HG03066 (cell line): ENCODE results near the gene SKAP1.
"Not testable (repeated sequence)": the region's sequence is repeated elsewhere in the genome, so short reads cannot be mapped to it uniquely, and the experiment has no call there.

ENCODE experiments used
- ATAC-seq: cut with Tn5 transposase; IDR thresholded peaks from one replicate; pipeline ENCODE4 v1.9.1; 2021; ENCODE audit warnings: low read depth; ENCODE audit not compliant: unreplicated experiment

SKAP1 gene

GRCh38 chr17:48294806-48295361 is 135.1 kb downstream of the SKAP1 start:
- peak; percentile 33 for ATAC-seq

DNA sequence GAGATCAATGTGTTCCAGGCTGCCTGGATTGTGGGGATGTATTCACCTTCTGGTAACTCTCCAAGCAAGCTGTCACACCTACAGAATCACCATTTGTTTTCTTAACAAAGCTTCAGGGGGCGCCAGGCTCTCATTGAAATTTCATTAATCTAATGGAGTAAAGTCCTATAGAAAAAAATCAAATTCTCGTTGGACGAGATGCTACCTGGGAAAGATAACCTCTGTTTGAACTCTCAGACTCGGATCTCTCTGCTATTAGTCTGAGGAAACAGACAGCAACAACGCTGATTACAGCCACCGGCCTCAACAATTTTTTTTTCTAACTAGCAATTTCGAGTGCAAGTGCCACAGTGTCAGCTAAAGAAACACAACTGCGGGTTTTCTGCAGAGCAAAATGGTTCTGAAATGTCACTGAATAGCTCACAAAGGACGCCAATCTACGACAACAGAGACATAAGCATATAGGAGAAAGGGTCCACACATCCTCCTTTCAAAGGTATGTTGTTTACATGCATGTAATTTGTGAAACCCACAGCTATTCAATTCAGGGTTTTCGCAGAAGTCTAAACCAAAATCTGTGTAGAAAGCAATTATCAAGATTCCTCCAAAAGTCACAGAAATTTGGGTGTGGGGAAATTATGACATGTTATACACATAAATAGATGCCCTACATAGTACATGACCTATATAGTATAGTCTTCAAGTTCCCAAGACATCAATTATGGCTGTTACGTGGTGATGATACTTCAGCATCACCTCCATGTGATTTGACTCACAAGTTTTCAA is 135.8 kb downstream of the SKAP1 start:
- ATAC-seq = no peak

- no peak for ATAC-seq
These were observed 136.5 kb downstream of the SKAP1 start for GRCh38 chr17:48293319-48294019.

GRCh38 chr17:48290378-48290777 is 139.6 kb downstream of the SKAP1 start:
- ATAC-seq = no peak

DNA sequence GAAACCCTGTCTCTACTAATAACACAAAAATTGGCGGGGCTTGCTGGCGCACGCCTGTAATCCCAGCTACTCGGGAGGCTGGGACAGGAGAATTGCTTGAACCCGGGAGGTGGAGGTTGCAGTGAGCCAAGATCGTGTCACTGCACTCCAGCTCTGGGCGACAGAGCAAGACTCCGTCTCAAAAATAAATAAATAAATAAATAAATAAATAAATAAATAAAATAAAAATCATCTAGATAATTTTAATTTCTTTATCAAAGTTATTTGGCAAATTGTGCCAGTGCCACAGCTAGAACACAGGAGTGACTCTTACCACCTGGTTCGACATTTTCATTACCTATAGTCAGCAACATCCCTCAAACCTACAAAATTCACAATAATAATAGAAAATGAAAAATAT is 143.1 kb downstream of the SKAP1 start:
- ATAC-seq = not testable (repeated sequence)

DNA sequence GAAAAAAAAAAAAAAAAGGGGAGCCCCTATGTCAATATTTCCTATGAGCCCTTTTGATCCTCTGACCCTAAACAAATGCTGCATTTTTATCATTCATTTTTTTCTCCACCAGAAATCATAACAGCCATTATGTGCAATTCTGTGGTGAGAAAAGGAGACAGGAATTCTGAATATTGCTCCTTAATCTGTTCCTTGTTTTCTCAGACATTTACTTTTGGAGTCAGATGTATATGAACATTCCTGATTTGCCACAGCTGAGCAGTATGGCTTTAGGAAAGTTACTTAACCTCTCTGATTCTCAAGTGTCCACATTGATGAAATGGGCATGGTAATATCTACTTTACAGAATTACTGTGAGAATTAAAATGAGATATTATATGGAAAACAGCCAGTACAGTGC is 144.4 kb downstream of the SKAP1 start:
- no peak for ATAC-seq

DNA sequence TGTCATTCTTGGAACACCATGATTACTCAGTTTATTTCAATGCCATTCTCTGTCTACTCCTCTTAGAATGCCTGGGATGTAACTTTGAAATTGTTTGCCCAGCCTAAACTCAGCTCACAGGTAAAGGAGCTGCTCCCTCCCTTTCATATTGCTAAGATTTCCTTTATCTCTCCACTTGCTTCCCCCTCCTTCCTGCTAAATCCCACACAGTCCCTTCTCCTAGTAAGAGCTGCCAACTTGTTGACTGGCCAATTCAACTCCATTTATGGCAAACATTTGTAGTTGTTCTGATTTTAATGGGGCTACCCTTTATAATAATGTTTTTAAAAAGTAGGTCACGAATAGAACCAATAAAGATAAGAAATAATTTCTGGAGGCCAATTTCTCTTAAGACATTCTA is 146.1 kb downstream of the SKAP1 start:
- ATAC-seq = no peak

- ATAC-seq = no peak
These were observed 146.6 kb downstream of the SKAP1 start for GRCh38 chr17:48283411-48283810.

- no peak for ATAC-seq
These were observed 147.7 kb downstream of the SKAP1 start for GRCh38 chr17:48282303-48282702.

GRCh38 chr17:48278760-48279491 is 151.1 kb downstream of the SKAP1 start:
- ATAC-seq = no peak

DNA sequence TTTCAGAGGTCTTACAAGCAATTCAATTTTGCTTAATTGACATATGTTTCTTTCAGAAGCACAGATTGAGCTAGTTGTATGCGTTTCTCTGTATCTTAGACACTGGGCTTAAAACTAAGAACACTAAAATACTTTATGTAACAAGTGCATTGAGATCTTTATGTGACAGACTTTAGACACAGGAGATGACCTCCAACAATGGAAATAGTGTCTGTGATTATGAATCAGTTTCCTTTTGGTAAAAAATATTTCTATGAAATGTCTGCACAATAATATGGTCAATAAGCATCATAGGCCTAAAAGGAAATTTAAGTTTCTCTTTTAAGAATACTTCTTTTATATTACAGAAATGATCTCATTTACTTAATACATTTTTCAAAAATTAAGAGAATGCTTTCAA is 153.2 kb downstream of the SKAP1 start:
- no peak for ATAC-seq

- ATAC-seq = no peak
These were observed 159.1 kb downstream of the SKAP1 start for GRCh38 chr17:48270899-48271298.

DNA sequence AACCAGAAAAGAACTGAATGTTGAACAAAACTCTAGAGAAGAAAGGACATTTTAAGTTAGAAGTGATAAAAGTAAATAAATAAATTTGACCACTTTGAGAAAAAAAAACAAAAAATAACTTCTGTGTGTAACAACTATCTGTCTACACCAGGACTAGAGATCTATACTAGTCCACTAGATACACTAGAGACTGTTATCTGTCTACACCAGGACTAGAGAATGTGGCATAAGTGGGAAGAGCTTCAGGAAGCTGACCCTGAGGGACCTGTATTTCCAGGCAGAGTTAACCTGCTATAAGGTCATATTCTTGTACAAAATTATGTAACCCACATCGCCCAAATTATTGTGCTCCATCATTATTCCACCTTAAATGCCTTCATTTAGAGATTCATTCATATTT is 160.8 kb downstream of the SKAP1 start:
- no peak for ATAC-seq

GRCh38 chr17:48263731-48264035 is 166.3 kb downstream of the SKAP1 start:
- no peak for ATAC-seq

DNA sequence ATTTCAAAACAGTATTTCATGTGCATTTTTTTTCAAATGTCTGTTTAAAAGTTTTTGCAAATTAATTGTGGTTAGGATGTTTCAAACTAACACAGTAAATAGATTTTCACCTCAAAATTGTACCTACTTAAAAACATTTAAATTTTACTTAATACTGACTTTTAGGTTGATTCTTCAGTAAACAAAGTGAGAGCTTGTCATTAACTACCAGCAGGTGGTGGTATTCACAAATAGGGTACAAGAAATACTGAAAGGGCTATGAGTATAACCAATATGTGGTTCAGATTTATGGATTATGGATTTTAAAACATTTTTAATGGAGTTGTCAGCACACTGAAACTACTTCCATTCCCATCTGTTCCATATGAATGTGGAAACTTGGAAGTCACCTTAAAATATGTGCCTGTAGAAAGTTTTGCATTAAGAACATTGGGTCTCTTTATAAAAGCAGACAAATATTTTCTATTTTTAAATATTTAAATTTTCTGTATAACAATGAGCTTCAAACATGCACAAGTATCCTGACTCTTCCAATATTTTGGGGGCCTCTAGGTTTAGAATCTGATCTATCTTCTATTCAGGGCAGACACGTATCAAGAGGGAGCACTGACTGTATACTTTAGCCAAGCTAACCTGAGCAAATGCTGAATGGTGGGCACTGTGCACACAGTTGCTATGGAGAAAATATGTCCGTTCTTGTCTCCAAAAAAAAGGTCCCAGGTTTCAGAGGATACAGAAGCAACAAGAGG is 166.9 kb downstream of the SKAP1 start:
- no peak for ATAC-seq

DNA sequence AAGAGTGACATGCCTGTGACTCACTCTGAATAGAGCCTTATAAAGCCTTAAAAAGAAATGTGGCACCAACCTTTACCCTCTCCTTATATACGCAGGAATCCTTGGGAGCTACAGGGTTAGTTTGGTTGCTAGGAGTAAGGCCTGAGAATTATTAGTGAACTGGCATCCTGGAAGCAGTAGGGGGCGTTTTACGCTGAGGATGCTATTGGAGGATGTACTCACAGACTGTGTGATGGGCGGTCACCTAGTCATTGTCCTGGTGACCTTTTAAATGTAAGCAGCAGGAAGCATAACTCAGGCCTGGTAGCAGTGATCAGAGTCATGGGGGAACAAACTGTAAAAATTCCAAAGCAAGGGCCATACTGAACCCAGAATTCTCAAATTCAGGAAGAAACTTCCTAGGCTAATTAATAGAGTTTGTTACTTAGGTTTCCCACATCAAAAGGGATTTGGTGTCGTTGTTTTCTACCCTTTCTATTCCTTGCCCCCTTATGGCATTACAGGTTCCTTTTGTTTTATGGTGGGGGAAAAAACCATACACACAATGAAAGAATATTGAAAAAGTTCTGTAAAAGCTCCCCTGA is 168.6 kb downstream of the SKAP1 start:
- ATAC-seq = no peak

GRCh38 chr17:48259694-48260291 is 170.2 kb downstream of the SKAP1 start:
- no peak for ATAC-seq

GRCh38 chr17:48258331-48258730 is 171.7 kb downstream of the SKAP1 start:
- no peak for ATAC-seq

DNA sequence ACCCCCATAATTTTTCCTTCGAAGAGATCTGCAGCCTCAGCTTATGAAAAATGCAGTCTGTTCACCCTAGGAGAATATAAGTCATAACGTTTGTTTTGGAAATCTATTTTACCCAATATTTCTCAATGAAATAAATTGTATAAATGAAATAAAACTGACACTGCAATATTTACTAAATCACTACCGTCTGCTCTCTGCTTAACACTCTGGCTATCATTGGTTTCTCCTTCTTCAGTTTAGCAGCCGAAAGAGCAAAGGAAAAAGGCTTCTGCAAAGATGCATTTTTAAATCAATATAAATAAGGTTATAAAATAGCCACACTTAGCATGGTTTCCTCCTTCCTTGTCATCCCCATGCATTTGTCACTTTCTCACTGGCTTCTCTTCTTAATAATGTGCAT is 174.3 kb downstream of the SKAP1 start:
- ATAC-seq = no peak

GRCh38 chr17:48254896-48255295 is 175.1 kb downstream of the SKAP1 start:
- ATAC-seq = no peak
